Mesenchymal stem cell (in vitro differentiated cells and primary cell): ENCODE data around the gene CNIH3.

Experiments used
- DNase-seq: peaks from one replicate; pipeline ENCODE4 v3.0.0-alpha.2; 2013
- H2AFZ ChIP-seq: one replicate; pipeline ENCODE4 v1.6.1; 2013; ENCODE audit warnings: low read depth, mild to moderate bottlenecking, control low read depth, inconsistent platforms, low read length, moderate library complexity
- H2AK5ac ChIP-seq: 2 replicates; pipeline ENCODE4 v1.6.1; 2013; ENCODE audit warnings: low read length, moderate library complexity, mild to moderate bottlenecking, inconsistent platforms; ENCODE audit not compliant: severe bottlenecking
- H2BK120ac ChIP-seq: one replicate; pipeline ENCODE4 v1.6.1; 2013; ENCODE audit warnings: low read depth, mild to moderate bottlenecking, inconsistent platforms, low read length, moderate library complexity
- H2BK12ac ChIP-seq, 2 experiments: one replicate each; pipeline ENCODE4 v1.6.1; 2013; ENCODE audit warnings: inconsistent platforms in 2 of 2, low read length in 2 of 2, mild to moderate bottlenecking in 2 of 2, moderate library complexity in 2 of 2, control low read depth in 1 of 2
- H2BK15ac ChIP-seq: one replicate; pipeline ENCODE4 v1.6.1; 2013; ENCODE audit warnings: mild to moderate bottlenecking, low read depth, inconsistent platforms; ENCODE audit not compliant: poor library complexity, severe bottlenecking
- H2BK5ac ChIP-seq: 2 replicates; pipeline ENCODE4 v1.6.1; 2013; ENCODE audit warnings: low read depth, mild to moderate bottlenecking, low read length, control low read depth, inconsistent platforms; ENCODE audit not compliant: poor library complexity, severe bottlenecking
- H3K14ac ChIP-seq, 2 experiments: one replicate each; pipeline ENCODE4 v1.6.1; 2013; ENCODE audit warnings: inconsistent platforms in 2 of 2, low read length in 2 of 2, control low read depth in 1 of 2, mild to moderate bottlenecking in 1 of 2, moderate library complexity in 1 of 2
- H3K18ac ChIP-seq, 2 experiments: one replicate each; pipeline ENCODE4 v1.6.1; 2013; ENCODE audit warnings: inconsistent platforms in 2 of 2, low read length in 2 of 2, control low read depth in 1 of 2, low read depth in 1 of 2, mild to moderate bottlenecking in 1 of 2
- H3K23ac ChIP-seq, 2 experiments: one replicate each; pipeline ENCODE4 v1.6.1; 2013; ENCODE audit warnings: inconsistent platforms in 2 of 2, low read length in 2 of 2, mild to moderate bottlenecking in 2 of 2, moderate library complexity in 2 of 2, control low read depth in 1 of 2
- H3K27ac ChIP-seq: 2 replicates; pipeline ENCODE4 v1.5.1; 2013; ENCODE audit warnings: mild to moderate bottlenecking, moderate library complexity, low read length, control low read depth, inconsistent platforms; ENCODE audit not compliant: poor library complexity, severe bottlenecking
- H3K27me3 ChIP-seq, 2 experiments: 2 replicates each; pipeline versions ENCODE4 v1.6.1 to v1.7.0; 2013; ENCODE audit warnings: low read length in 2 of 2, mild to moderate bottlenecking in 2 of 2, moderate library complexity in 2 of 2, control low read depth in 1 of 2, inconsistent platforms in 1 of 2; ENCODE audit not compliant: control insufficient read depth in 1 of 2, insufficient read depth in 1 of 2
- H3K36me3 ChIP-seq, 2 experiments: 2 replicates each; pipeline versions ENCODE4 v1.6.1 to v1.7.0; 2013; ENCODE audit warnings: low read length in 2 of 2, control low read depth in 1 of 2, inconsistent platforms in 1 of 2, low read depth in 1 of 2, mild to moderate bottlenecking in 1 of 2; ENCODE audit not compliant: insufficient read depth in 2 of 2, control insufficient read depth in 1 of 2
- H3K4ac ChIP-seq, 2 experiments: one replicate each; pipeline ENCODE4 v1.6.1; 2013; ENCODE audit warnings: inconsistent platforms in 2 of 2, low read length in 2 of 2, mild to moderate bottlenecking in 2 of 2, moderate library complexity in 2 of 2, control low read depth in 1 of 2, low read depth in 1 of 2
- H3K4me1 ChIP-seq: 2 replicates; pipeline ENCODE4 v1.6.1; 2013; ENCODE audit warnings: low read depth, low read length, control low read depth; ENCODE audit not compliant: control insufficient read depth, insufficient read depth
- H3K4me2 ChIP-seq: 2 replicates; pipeline ENCODE4 v1.6.1; 2013; ENCODE audit warnings: low read length, mild to moderate bottlenecking, inconsistent platforms; ENCODE audit not compliant: poor library complexity, severe bottlenecking
- H3K4me3 ChIP-seq, 2 experiments: 2 replicates each; pipeline versions ENCODE4 v1.5.1 to v1.7.0; 2013; ENCODE audit warnings: low read length in 2 of 2, mild to moderate bottlenecking in 2 of 2, control low read depth in 1 of 2, low read depth in 1 of 2; ENCODE audit not compliant: insufficient read depth in 1 of 2
- H3K79me1 ChIP-seq: replicated peaks from 2 replicates; pipeline ENCODE4 v1.6.1; 2013; ENCODE audit warnings: mild to moderate bottlenecking, control low read depth, low read length, inconsistent platforms; ENCODE audit not compliant: poor library complexity, severe bottlenecking
- H3K9ac ChIP-seq: 2 replicates; pipeline ENCODE4 v1.7.0; 2013; ENCODE audit warnings: mild to moderate bottlenecking, low read length, moderate library complexity
- H3K9me3 ChIP-seq: 2 replicates; pipeline ENCODE4 v1.7.0; 2013; ENCODE audit warnings: mild to moderate bottlenecking, low read length; ENCODE audit not compliant: control insufficient read depth
- H4K8ac ChIP-seq: one replicate; pipeline ENCODE4 v1.6.1; 2013; ENCODE audit warnings: inconsistent platforms, mild to moderate bottlenecking, low read length, moderate library complexity
- H4K91ac ChIP-seq: one replicate; pipeline ENCODE4 v1.6.1; 2013; ENCODE audit warnings: mild to moderate bottlenecking, low read length, inconsistent platforms
- WGBS: methylation state at CpG from one replicate; pipeline ENCODE4 v1.1.7; 2013; ENCODE audit warnings: mixed read lengths; 5-methylcytosine and 5-hydroxymethylcytosine counted together

Gene CNIH3

DNA sequence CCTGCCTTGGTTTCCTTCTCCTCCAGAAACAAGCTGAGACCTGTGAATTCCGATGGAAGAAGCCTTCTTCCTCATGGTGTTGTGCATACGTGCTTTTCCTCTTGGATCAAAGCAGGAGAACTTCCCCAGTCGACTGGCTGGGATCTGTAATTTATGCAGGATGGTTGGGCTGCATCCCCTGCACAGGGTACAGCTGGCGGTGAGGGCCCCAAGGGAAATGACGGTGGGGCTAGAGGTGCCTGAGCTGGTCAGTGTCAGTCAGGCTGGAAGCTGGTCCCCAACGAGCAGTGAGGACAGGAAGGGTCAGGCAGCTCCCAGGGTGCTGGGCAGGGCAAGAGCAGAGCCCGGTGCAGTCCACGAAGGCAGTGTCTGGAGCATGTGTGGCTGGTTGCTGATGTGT lies 106.7 kb downstream of the CNIH3 start:
- Histone ChIP-seq H3K14ac (no peak overlapping the region), H3K4me1 (peaks cover 15% of the 10 kb centered on the region), H2BK120ac (no peak overlapping the region), H3K27ac (no peak overlapping the region), H3K4ac (no peak overlapping the region), H2AK5ac (no peak overlapping the region), H3K9ac (peak overlapping the region; percentile 29), H3K4me3 (no peak overlapping the region), H3K9me3 (no peaks in the 10 kb centered on the region), H3K79me1 (peaks cover 21% of the 10 kb centered on the region), H3K23ac (peak overlapping the region in 1 of 2 experiments; percentile 46), H4K8ac (peak overlapping the region; percentile 72), H4K91ac (peak overlapping the region; percentile 46), H3K4me2 (no peak overlapping the region), H2BK12ac (peak overlapping the region; percentile 46 to 70), H3K27me3 (no peaks in the 10 kb centered on the region), H2BK5ac (no peak overlapping the region), H2AFZ (peak overlapping the region; percentile 15), H2BK15ac (peak overlapping the region; percentile 44), H3K18ac (peak overlapping the region; percentile 35 to 47), H3K36me3 (peaks cover 3 to 59% of the 10 kb centered on the region in 2 experiments)
- WGBS = 56% methylated on average over 8 of the region's 8 CpGs
- no peak for DNase-seq

DNA sequence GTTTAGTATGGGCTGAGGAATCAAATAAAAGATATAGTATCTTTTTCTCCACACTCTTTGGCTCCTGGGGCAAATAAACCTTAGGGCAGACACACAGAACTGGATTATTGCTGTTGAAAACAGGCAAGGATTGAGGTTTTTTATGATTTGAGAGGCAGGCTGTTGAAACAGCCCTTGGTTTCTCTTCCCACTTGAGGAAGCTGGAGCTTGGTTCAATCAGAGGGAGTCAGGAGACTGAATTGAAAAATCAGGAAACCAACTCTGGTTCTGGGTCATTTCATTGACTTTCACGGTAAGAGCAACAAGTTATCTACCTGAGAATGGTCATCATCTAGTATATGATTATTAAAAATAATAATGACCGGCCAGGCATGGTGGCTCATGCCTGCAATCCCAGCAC lies 108.4 kb downstream of the CNIH3 start:
- Histone ChIP-seq H3K9ac (peak overlapping the region; percentile 16), H2AFZ (no peak overlapping the region), H3K27me3 (no peaks in the 10 kb centered on the region), H3K4me1 (peaks cover 12% of the 10 kb centered on the region), H3K36me3 (peaks cover 0 to 54% of the 10 kb centered on the region in 2 experiments), H3K4me2 (no peak overlapping the region), H3K14ac (no peak overlapping the region), H2BK5ac (no peak overlapping the region), H4K8ac (no peak overlapping the region), H2AK5ac (no peak overlapping the region), H2BK120ac (no peak overlapping the region), H3K9me3 (no peaks in the 10 kb centered on the region), H3K18ac (no peak overlapping the region), H4K91ac (no peak overlapping the region), H2BK12ac (no peak overlapping the region), H3K4me3 (no peak overlapping the region), H3K79me1 (peaks cover 21% of the 10 kb centered on the region), H3K4ac (no peak overlapping the region), H3K27ac (no peak overlapping the region), H3K23ac (no peak overlapping the region), H2BK15ac (no peak overlapping the region)
- DNase-seq = no peak
- WGBS = 100% methylated on average over 1 of the region's 2 CpGs

GRCh38 chr1:224726441-224727182 lies 110.5 kb downstream of the CNIH3 start:
- no peak overlapping the region for H3K4me2 ChIP-seq
- peak overlapping the region; percentile 69 to 87 for H2BK12ac ChIP-seq
- H3K4me1 ChIP-seq = peaks cover 12% of the 10 kb centered on the region
- peaks cover 0 to 58% of the 10 kb centered on the region in 2 experiments for H3K36me3 ChIP-seq
- H3K23ac ChIP-seq = no peak overlapping the region
- peak overlapping the region; percentile 86 for H2AK5ac ChIP-seq
- H2BK120ac ChIP-seq = peak overlapping the region; percentile 80
- no peaks in the 10 kb centered on the region for H3K9me3 ChIP-seq
- H4K91ac ChIP-seq = peak overlapping the region; percentile 47
- H2BK15ac ChIP-seq = peak overlapping the region; percentile 49
- peak overlapping the region; percentile 29 to 80 for H3K18ac ChIP-seq
- no peaks in the 10 kb centered on the region for H3K27me3 ChIP-seq
- H2AFZ ChIP-seq = no peak overlapping the region
- H4K8ac ChIP-seq = no peak overlapping the region
- H3K79me1 ChIP-seq = peaks cover 25% of the 10 kb centered on the region
- 77% methylated on average over 8 of the region's 10 CpGs for WGBS
- peak overlapping the region; percentile 56 for H3K27ac ChIP-seq
- H3K9ac ChIP-seq = peak overlapping the region; percentile 81
- DNase-seq = peak; percentile 92
- no peak overlapping the region for H2BK5ac ChIP-seq
- peak overlapping the region in 1 of 2 experiments; percentile 12 for H3K14ac ChIP-seq
- peak overlapping the region in 1 of 2 experiments; percentile 55 for H3K4me3 ChIP-seq
- peak overlapping the region; percentile 24 to 36 for H3K4ac ChIP-seq

GRCh38 chr1:224727351-224728289 lies 111.5 kb downstream of the CNIH3 start:
- Histone ChIP-seq H3K23ac (no peak overlapping the region), H4K8ac (no peak overlapping the region), H3K4ac (peak overlapping the region; percentile 5 to 57), H3K4me1 (peaks cover 16% of the 10 kb centered on the region), H3K4me2 (no peak overlapping the region), H2AK5ac (peak overlapping the region; percentile 75), H2BK5ac (no peak overlapping the region), H3K79me1 (peaks cover 17% of the 10 kb centered on the region), H2BK120ac (peak overlapping the region; percentile 80), H3K14ac (no peak overlapping the region), H2BK12ac (peak overlapping the region; percentile 75 to 93), H3K9ac (peak overlapping the region; percentile 81), H3K18ac (peak overlapping the region; percentile 67 to 80), H3K36me3 (peaks cover 0 to 63% of the 10 kb centered on the region in 2 experiments), H2AFZ (no peak overlapping the region), H3K27me3 (no peaks in the 10 kb centered on the region), H3K27ac (peak overlapping the region; percentile 9), H2BK15ac (peak overlapping the region; percentile 52), H3K9me3 (no peaks in the 10 kb centered on the region), H3K4me3 (peak overlapping the region in 1 of 2 experiments; percentile 55), H4K91ac (peak overlapping the region; percentile 90)
- 62% methylated on average over 5 of the region's 6 CpGs for WGBS
- DNase-seq = peak; percentile 73
